SK-N-DZ (cell line): Measurements from ENCODE around the gene SYS1. TPM values are rescaled to one million over a fixed set of nuclear protein-coding genes. Genes with fewer than 3 reads are reported as not detected.
A peak's percentile ranks its signal among the peaks of the same experiment; 100 is the strongest.

Experiments
- DNase-seq: peaks from one replicate; pipeline ENCODE4 v3.0.0-alpha.2; 2015; ENCODE audit warnings: low spot score
- polyA plus RNA-seq, 2 experiments: library from polyadenylated mRNA; depleted of rRNA; stranded (reverse); fragments of >200 nt; gene quantifications; 2 replicates each; pipeline ENCODE4 v1.2.3, GENCODE V29; 2014

The SYS1 gene
- 16.3 and 41.5 TPM in 2 replicates for polyA plus RNA-seq (2014; cell fraction: cytosol; rRNA removed)
- polyA plus RNA-seq (2014; cell fraction: nucleus; rRNA removed), result 7.9 and 12.1 TPM in 2 replicates

DNA sequence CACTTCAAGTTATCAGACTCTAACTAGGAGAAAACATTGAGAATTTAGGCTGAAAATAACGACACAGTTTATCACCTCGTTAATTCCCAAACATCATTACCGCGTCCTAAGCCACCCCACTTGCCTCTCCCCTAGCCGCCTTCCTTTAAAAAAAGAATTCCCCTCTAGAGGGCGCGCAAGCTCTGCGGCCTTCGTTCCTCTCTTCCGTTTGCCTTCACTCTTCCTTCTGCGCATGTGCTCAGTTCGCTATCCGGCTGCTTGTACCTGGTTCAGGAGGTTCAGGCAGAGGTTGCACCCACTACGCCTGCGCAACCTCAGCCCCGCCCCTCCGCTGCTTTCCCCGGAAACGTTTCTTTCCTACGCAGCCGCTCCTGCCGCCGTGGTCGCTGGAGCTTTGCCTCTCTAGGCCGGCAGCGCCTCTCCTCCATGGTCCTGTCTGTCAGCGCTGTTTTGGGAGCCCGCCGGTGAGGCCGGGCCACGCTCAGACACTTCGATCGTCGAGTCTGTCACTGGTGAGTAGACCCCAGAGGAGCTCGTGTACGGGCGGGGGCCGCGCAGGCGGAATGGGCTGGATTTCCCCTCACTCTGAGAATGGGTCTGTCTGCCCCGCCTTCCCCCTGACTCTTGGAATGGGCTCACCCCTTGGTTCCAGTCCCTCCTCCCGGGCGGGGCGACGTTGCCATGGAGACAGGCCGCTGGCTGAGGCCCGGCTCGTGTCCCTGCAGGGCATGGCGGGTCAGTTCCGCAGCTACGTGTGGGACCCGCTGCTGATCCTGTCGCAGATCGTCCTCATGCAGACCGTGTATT, at the start of gene SYS1:
TSS of gene SYS1 (plus strand) at position 353 of the 807 bp plus-strand sequence. CDS start at position 729, 376 bp downstream.
- peak; percentile 100 for DNase-seq

DNA sequence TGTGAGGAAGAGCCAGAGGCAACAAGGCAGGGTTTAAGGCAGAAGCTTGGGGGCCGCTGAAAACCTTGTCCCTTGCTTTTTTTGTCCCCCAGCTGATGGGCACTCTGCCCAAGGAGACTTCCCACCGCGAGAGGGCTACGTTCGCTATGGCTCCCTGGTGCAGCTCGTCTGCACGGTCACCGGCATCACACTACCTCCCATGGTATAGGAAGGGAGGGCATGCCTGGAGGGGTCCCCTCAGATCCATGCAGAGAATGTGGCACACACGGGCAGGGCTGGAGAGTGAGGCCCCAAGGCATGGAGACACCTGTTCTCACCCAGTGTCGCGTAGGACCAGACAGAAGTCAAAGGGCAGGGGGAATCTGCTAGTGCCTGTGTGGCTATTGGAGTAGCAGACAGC, 49.0 kb upstream of the SYS1 start:
- no peak for DNase-seq

DNA sequence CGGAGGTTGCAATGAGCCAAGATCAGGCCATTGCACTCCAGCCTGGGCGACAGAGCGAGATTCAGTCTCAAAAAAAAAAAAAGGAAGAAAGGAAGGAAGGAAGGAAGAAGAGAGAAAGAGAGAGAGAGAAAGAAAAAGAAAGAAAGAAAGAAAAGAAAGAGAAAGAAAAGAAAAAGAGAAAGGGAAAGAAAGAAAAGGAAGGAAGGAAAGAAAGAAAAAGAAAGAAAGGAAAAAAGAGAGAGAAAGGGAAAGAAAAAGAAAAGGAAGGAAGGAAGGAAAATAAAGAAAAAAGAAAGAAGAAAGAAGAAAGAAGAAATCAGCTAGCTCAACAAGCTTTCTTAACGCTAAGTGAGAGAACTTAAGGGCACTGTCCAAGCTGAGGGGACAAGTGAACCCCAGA, 47.3 kb upstream of the SYS1 start:
- DNase-seq, result no peak

DNA sequence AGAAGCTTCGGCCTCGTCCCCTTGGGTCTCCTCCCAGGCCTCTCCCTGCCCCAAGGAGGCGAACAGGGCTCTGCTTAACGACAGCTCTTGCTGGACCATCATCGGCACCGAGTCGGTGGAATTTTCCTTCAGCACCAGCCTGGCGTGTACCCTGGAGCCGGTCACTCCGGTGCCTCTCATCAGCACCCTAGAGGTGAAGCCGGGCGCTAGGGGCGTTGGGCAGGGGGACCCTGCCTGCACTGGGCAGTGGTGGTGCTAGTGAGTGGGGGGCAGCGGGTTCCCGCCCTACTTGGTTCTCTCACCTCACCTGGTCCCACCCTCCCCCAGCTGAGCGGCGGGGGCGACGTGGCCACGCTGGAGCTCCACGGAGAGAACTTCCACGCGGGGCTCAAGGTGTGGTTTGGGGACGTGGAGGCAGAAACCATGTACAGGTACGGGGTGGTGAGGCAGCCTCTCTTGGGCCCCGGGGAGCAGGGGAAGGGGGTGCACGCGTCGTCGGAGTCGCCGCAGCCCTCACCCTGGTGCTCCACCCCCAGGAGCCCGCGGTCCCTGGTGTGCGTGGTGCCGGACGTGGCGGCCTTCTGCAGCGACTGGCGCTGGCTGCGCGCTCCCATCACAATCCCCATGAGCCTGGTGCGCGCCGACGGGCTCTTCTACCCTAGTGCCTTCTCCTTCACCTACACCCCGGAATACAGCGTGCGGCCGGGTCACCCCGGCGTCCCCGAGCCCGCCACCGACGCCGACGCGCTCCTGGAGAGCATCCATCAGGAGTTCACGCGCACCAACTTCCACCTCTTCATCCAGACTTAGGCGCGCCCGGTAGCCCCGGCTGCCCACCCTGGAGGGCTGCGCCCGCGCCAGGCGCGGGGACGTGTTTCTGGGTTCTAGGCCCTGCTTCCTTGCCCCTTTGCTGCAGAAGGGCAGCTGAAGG, 46.5 kb upstream of the SYS1 start:
- DNase-seq, result no peak

DNA sequence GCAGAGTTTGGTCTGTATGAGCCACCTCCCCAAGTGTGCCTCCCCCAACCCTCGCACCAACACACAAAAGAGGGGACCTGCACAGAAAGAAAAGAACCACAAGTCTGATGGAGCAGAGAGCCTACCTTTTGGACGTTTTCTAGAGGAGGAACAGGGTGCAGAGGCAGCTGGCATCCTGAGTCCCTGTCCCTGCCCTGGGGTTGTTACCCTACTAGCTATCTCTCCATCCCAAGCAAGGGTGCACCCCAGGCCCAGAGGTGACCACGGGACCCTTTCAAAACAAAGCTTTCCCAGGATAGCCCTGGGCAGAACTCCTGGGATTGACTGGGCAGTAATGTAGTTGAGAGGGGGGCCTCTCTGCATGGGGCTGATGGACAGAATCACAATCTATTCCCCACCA, 45.1 kb upstream of the SYS1 start:
- DNase-seq, result no peak

DNA sequence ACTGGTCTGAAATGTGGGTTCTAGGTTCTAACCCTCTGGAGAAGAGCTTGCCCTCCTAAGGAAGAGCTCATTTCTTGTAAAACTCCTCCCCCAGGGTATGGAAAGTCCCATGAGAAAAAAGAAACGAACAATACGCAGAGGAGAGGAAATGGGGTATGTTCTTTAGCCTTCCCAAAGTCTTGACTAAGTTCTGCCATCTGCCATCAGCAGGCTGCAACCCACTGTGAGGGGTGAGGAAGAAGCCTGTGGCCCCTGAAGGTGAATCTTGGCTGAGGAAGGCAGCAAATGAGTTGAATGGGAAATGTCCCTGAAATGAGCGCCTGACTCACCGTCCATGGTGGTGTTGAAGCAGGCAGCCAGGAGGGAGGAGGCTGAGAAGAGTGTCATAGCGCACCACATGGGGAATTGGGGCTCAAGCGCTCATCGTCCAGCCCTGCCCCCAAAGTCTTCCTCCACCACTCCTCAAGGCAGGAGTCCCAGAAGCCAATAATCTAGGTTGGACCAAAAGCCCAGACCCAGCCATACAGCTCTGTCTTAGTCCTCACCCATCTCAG, 44.5 kb upstream of the SYS1 start:
- DNase-seq, result no peak

DNA sequence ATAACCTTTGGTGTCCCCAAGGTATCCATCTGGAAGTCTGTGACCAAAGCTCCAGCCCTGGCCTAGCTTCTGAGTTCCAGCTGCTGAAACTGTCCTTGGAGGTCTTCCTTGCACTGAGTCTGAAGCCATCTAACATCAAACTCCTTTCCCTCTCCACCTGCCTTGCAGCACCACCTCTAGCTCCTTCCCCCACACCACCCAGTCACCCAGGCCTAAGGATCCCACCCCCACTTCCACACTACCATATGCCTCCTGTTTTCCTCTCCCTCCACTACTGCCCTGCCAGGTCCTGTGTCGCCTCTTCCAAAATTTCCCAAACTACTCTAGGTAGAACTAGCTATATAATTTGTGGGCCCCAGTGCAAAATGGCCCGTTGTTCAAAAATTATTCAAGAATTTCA, 44.0 kb upstream of the SYS1 start:
- no peak for DNase-seq

DNA sequence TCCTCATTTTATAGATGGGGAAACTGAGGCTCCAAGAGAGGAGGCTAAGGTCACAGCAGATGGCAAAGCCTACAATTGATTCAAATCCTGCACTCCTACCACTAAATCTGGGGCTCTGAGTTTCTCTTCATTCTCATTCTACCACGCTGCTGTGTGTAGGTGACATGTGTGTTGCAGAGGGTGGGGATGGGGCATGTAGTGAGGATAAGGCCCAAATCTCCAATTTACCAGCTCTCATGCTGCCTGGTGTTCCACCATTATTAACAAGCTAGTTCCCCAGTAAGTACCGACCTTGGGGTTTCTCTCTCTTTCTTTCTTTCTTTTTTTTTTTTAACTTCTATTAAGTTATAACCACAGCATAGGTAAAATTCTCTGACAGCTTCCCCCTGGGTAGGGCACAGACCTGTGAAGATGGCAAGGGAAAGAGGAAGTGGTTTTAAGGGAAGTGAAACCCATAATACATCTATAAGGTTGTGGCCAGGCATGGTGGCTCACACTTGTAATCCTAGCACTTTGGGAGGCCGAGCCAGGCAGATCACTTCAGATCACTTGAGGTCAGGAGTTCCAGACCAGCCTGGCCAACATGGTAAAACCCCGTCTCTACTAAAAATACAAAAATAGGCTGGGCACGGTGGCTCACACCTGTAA, 41.9 kb upstream of the SYS1 start:
- no peak for DNase-seq

DNA sequence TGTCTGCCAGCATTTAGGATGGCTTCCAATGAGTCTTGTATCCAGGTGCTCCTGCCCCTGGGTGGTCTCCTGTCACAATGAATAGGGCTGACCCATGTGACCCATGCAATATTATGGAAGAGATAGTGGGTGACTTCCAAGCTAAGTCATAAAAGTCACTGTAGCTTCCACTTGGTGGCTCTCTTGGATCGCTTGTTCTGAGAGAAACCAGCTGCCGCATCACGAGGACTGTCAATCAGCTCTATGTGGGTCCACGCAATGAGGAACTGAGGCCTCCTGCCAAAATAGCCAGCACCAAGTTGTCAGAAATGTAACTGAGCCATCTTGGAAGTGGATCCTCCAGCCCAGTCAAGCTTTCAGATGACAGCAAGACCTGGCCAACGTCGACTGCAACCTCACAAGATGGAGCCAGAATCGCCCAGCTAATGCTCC, 40.0 kb upstream of the SYS1 start:
- DNase-seq, result peak; percentile 76

DNA sequence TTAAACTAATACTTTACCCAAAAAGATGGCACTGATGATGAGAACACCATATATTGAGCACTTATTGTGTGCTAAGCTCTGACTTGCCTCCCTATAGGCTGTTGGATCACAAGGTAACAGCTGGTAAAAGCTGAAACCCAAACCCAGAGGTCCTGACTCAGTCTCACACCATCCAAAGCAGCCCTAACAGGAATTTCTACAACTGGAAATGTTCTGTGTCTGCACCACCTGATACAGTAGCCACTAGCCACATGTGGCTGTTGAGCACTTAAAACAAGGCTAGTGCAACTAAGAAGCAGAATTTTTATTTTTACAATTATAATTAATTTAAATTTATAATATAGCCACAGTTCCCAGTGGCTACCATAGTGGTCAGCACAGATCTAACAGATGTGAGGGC, 39.2 kb upstream of the SYS1 start:
- no peak for DNase-seq

DNA sequence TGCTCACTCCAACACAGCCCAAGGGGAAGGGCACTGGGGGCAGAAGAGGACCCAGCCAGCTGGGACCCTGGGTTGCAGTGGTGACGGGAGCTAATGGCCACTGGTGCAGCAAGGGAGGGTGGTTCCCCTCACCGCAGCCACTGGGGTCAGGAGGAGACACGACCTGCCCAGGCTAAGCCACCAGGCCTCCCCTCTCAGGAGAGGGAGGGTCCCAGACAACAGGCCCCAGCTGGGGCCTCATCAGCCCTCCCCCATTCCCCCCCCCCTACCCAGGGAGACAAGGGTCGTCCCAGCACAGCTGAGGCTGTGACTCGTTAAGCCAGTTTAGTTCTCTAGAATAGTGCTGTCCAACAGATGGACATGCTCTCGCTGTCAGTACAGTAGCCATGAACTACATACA, 37.6 kb upstream of the SYS1 start:
- no peak for DNase-seq

DNA sequence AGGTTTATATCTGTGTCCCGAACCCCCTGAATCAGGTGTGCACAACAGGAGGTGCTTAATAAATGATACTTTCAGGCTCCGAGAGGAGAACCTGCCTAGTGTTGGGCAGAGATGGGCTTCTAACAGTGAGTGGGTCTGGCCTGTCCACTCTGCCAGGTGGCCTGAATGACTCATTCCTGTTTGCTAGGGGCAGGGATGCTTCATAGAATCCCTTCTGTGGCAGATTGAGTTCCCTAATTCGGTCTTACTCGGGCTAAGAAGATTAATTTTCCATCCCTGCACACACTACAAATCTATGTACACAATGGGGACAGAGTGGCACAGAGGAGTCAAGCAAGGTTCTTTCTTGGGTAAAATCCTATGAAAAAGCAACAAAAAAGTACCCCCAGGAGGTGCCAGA, 34.5 kb upstream of the SYS1 start:
- no peak for DNase-seq

DNA sequence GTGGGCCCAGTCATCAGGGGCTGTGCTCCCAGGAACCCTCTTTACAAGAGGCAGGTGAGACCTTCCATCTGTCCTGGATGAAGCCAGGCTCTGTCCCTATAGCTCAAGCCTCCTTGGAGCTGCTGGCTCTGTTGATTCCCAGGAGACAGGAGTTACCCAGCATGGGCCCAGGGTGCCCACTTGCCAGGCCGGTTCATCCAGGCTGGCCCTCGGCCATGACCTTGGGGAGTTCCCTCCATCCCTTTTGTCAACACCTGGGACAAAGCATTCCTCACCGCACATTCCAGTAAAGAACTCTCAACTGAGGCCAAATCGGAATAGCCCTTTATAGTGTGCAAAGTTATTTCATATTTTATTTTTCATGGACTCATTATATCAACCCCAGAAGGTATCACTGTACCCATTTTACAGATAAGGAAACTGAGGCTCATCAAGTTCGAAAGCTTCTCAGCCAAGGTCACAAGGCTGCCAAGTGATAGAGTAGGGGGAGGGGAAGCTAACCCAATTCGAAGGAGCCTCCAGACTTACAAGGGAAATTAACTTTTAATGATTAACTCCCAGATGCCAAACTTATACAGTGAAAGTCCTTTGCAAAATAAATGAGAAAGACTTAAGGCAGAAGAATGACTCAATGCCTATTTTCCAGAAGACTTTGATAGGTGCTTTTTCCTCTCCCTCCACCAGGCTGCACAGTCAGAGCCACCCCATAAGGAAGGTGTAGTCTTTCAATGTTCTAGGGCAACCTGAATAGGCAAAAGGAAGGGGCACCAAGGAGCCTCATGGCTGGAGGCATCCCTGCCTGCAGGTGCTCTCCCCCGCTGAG, 33.2 kb upstream of the SYS1 start:
- no peak for DNase-seq

DNA sequence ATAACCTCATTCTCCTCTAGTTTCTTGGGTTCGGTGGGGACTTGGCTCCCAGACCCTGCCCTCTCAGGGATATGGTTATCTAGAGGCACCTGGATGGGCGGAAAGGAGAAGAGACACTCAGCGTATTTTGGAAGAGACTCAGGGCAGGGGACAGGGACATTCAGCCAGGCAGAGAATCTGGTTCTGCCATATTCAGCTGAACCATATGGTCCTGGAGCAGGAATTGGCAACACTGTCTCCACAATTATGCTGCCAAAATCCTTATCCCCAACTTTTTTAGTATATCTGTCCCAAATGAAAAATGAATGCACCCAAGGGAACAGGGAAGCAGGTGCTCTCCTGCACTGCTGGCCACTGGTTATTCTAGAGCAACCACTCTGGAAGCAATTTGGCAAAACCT, 32.5 kb upstream of the SYS1 start:
- DNase-seq, result no peak

DNA sequence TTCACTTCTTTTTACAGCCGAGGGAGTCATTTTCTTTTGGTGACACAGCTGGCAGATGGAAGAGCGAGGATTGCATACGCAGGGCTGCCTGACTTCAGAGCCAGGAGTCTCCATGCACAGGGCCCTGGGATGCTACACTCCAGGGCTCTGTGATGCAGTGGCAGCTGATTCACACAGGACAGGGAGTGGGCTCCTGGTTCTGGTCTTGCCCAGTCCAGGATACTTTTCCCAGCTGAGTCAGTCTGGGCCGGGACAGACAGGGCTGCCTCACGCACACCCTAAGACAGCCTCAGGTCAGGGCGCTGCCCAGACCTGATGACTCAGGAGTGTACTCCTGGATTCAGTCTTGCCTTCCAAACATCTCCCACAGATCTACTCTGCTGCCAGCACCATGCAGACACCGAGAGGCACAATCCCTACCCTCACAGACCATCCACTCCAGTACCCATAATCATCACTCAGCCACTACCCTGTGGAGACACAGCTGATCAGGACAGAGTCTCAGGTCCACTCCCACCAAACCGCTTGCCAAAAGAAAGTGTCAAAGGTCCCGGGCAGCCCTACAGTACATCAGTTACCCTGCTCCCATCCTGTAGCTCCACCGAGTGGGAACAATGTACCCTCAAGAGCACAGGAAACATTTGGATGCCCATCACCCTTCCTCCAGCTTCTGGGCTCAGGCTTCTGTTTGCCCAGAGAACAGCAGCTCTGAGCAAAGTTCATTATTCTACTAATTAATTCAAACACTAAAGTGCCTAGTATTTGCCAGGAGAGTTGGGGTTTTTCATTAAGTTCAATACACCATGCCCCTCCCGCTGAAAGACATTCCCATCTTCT, 26.2 kb upstream of the SYS1 start:
- no peak for DNase-seq

DNA sequence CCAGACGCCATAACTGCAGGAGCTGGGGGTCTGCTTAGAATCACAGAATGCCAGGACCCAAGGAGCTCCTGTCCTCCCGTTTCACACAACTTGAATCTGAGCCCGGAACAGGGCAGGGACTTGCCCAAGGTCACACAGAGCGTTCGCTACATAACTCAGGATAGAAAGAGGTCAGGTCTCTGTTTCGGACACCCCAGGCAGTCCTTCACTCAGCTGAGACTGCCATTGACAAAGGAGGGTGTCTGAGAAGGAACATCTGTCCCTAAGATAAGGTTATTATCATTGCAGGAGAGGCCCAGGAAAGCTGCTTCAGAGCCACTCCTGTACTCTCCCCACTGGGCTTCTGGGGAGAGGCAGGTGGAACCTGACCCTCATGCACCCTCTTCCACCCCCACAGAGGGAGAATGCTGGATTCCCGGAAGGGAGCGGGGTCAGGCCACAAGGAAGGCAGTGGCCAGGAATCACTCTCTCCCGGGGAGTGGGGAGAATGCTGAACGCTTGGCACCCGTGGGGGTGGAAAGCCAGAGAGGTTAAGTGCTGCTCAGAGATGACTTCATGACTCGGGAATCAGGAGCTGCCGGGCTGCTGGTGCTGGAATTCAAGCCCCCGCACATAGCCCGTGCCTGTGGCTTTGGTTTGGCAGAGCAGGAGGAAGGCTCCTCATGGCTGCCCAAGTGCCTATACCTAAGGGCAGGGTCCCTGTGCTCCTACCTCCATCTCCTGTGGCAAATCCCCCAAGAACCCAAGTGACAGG, 25.4 kb upstream of the SYS1 start:
- no peak for DNase-seq

DNA sequence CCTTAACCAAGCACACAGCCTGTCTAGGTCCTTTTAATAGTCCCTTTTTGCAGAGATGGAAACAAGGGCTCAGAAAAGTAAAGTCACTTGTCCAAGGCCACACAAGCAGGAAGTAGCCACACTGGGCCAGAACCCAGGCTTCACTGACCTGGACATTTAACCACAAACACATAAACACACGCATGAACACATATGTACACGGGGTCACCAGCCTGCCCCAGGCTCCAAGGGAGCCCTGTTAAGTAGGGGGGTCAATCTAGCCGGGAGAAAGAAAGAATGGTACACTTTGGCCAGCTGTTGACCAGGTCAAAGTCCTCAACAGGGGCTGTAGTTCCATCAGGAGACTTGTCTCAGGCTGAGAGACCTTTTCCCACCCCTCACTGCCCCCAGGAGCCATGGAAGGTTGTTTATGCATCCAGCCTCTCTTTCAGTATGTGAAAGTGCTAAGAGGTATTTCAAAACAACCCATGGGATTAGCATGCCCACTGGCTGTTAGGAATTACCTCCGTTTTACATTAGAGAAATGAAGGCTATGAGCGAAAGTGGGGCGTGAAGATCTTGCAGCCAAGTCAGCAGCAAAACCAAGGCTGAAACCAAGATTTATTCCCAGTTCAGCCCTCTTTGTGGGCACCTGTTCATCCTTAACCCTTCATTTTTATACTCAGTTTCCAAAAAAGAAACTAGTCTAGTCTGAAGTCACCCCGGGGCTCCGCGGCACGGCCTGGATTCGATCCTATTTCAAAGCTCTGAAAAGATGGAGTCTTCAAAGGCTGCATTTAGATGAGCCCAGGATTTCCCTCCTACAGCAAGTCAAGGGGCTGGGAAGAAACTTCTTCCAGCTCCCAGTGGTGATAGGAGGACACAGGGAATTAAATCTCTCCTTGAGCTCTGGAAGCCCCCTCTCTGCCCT, 24.6 kb upstream of the SYS1 start:
- no peak for DNase-seq

DNA sequence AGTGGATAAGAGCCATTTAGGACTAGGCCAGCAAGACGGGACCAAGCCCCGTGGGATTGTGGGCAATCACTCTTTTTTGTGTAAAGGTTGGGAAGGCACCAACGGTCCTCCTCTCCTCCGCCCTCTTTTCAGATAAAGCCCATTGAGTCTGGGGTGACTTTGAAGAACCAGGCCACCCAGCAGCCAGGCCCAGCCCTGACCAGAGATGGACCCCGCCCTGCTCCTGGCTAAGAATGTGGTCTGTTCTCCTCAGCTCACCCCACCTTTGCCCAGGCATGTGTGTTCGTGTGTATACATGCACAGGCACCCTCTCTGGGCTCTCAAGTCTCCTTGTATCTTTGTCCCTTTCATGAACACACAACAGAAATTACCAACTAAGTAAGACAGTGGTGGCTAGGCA, 23.9 kb upstream of the SYS1 start:
- DNase-seq, result no peak
